Subcutaneous preadipocyte (primary cell): ENCODE results near the gene PPP2R3C. TPM values are rescaled to one million over a fixed set of nuclear protein-coding genes. Genes with fewer than 3 reads are reported as not detected.

Experiments
- total RNA-seq: library from RNA; depleted of rRNA; stranded (reverse); fragments of >200 nt; gene quantifications from 2 replicates; pipeline ENCODE4 v1.2.3, GENCODE V29; 2012

PPP2R3C gene
- total RNA-seq = 36.4 and 38.2 TPM in 2 replicates

GRCh38 chr14:35121887-35122695 is at the start of gene PPP2R3C, which contains the start of gene PRORP:
Gene PPP2R3C (minus strand): TSS chr14:35121990. CDS start chr14:35121959, 31 bp downstream.
Gene PRORP (plus strand): TSS chr14:35122552. CDS start chr14:35123246, 694 bp downstream.

GRCh38 chr14:35046048-35046750 is 75.6 kb downstream of the PPP2R3C start, which contains the start of gene FAM177A1:
Gene FAM177A1 (plus strand): TSS chr14:35046272. CDS start chr14:35046464, 192 bp downstream.

Other genes with a start within 250 kb of the PPP2R3C start
- 23.1 and 44.4 TPM in 2 replicates for gene BAZ1A, start 246.6 kb downstream of the PPP2R3C start, total RNA-seq
- gene SRP54, start 139.0 kb downstream of the PPP2R3C start, total RNA-seq = 56.6 and 65.3 TPM in 2 replicates
- 25.0 and 25.4 TPM in 2 replicates for gene FAM177A1, start 75.7 kb downstream of the PPP2R3C start, total RNA-seq
- 27.9 and 31.1 TPM in 2 replicates for gene PRORP, start 562 bp upstream of the PPP2R3C start, total RNA-seq
- gene PSMA6, start 170.4 kb upstream of the PPP2R3C start, total RNA-seq = 169 and 200 TPM in 2 replicates